Motor neuron (in vitro differentiated cells): ENCODE measurements around the gene PRDX3. TPM values are rescaled to one million over a fixed set of nuclear protein-coding genes. Genes with fewer than 3 reads are reported as not detected.

Experiments
- ATAC-seq, 8 experiments: fragments of 200-7000 bp; cut with Tn5 transposase; replicated peaks in 6 of 8; 2 replicates each; pipeline ENCODE4 v1.8.0; 2021; ENCODE audit warnings: mild to moderate bottlenecking in 8 of 8, moderate library complexity in 8 of 8
- H3K27ac ChIP-seq, 2 donors: fragments of 250-450 bp; sonication (Bioruptor Pico); 2 replicates each; pipeline ENCODE4 v1.9.0; 2021; ENCODE audit warnings: antibody characterized with exemption in 2 of 2, mild to moderate bottlenecking in 2 of 2, moderate library complexity in 1 of 2
- H3K4me1 ChIP-seq, 2 donors: fragments of 250-450 bp; sonication (Bioruptor Pico); replicated peaks in 1 of 2; 2 replicates each; pipeline ENCODE4 v1.6.1; 2021; ENCODE audit warnings: antibody characterized with exemption in 2 of 2, mild to moderate bottlenecking in 2 of 2, moderate library complexity in 1 of 2
- H3K4me3 ChIP-seq, 5 donors: fragments of 250-450 bp; sonication (Bioruptor Pico); 2 replicates each; pipeline ENCODE4 v1.9.0; 2021; ENCODE audit warnings: antibody characterized with exemption in 5 of 5, mild to moderate bottlenecking in 5 of 5, moderate library complexity in 4 of 5
- WGBS, 10 experiments: fragments of 450-650 bp; shearing (Covaris generic); methylation state at CpG; one replicate each; pipeline ENCODE4 v1.0.0; 2022; 5-methylcytosine and 5-hydroxymethylcytosine counted together
- in situ Hi-C, 9 experiments: fragments of 400-800 bp; cut with MboI; loops; one replicate each; pipeline ENCODE4 v1.15.0; 2021; ENCODE audit warnings: low sequenced_read_pairs in 9 of 9, low pct_unique_long_range_greater_than_20kb in 2 of 9; ENCODE audit not compliant: unreplicated experiment in 9 of 9
- total RNA-seq, 8 experiments: library from RNA; unstranded; fragments of 300-600 nt; gene quantifications; 2 replicates each; pipeline versions ENCODE4 v1.2.3 to v1.2.4, GENCODE V29; 2022

The PRDX3 gene
- 100 to 1,000 TPM in 5 of 8 experiments, 10 to 100 TPM in 3; 78.5 to 191 (median 129) TPM for total RNA-seq

DNA sequence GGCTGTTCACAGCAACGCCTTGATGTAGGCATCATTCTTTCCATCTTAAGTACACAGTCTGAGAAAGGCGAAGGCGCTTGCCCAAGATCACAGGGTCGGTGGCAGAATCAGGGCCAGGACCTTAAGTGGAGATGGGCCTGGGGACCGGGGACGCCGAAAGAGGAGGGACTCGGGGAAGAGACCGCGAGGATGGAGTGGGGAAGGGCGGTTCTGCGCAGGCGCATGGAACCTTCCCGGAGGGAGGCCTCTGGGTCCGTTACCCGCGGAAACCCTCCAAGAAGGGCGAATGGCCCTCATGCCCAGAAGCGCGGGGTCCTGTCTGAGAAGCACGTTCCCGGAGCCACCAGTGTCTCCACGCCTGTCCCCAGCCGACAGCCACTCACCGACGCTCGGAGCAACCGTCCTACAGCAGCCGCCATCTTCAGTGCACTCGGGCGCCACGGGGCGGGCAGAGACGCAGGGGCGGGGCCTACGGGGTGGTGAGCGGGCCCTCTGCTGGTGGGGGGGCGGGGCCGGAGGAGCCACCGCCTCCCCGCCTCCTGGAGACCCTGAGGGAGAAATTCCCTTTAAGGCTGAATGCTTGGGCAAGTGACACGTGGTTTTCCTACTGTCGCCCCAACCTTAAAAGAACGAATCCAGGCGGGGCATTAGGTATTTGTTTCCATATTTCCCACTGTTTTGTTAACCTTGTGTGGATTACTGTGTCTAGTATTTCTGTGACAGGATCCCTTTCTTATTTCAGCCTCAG is at the start of gene PRDX3:
Gene PRDX3, minus strand, starts transcription at position 441 of the 748 bp plus-strand sequence. Its CDS starts 22 bp downstream, at position 419.
- peak within 1 kb of the TSS; percentile 83 to 100 (median 98) for H3K4me3 ChIP-seq
- H3K4me1 ChIP-seq, result peaks cover 6 to 7% of the 10 kb centered on the region in 2 donors
- peak within 1 kb of the TSS; percentile 97 to 99 for H3K27ac ChIP-seq
- in situ Hi-C loops, result loop anchor here in 3 of 9 experiments (25.0 kb wide), 2 partner anchors 234 to 684 kb away; partner anchors contain the start of gene MCMBP (in 2 of the 3)
- 0 to 3% (median 0%) methylated on average over 3 to 8 of the region's 45 CpGs; no CpG with 5 or more reads in 4 of the 10 experiments for WGBS, 10 experiments
- peak; percentile 95 to 98 (median 96) for ATAC-seq

DNA sequence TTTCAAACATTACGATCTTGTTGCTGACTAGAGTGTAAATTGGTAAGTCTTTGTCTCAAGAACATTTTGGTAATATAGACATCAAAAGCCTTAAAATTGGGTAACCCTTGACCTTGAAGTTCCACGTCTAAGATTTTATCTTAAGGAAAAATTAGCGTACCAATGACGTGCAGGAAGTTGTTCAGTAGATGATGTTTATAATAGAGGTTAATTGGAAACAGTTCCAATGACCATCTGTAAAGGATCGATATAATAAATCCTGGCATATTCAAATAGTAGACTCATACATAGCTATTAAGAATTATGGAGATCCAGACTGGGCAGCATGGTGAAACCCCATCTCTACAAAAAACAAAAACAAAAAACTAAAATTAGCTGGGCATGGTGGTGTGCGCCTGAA is 49.2 kb upstream of the PRDX3 start:
- no peak for ATAC-seq
- Histone ChIP-seq H3K4me3 (no peak overlapping the region), H3K4me1 (no peaks in the 10 kb centered on the region), H3K27ac (no peak overlapping the region)
- in situ Hi-C loops, result no loop called here
- WGBS, 10 experiments, result 83 to 100% (median 95%) methylated on average over 2 to 6 of the region's 6 CpGs

DNA sequence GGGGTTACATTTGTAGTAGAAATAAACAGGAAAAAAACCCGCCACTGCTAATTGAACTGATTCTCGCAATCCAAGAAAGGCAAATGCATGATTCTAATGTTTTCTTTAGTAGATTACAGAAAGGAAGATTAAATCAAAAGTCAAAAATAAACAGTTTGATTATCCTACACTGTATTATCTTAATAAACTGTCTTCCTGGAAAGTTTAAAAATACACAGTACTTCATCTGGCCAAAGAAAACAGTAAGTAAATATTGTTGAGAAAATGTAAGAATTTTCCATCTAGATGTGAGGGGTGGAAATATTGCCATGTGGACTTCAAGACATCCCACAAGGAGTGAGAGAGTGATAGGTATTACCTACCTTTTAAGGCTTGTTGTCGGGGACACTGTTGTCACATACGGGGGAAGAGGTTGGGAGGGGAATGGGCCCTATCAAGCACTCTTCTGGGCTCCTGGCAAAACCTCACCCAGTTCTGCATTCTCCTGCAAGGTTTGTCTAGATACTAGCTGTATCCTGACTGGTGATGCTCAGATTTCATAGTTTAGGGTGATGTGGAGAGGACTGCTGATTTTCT is 46.6 kb upstream of the PRDX3 start:
- 86 to 100% (median 96%) methylated on average over 1 to 4 of the region's 4 CpGs for WGBS, 10 experiments
- Histone ChIP-seq H3K27ac (no peak overlapping the region), H3K4me3 (no peak overlapping the region), H3K4me1 (peaks cover 3 to 4% of the 10 kb centered on the region in 2 donors)
- ATAC-seq, result no peak
- in situ Hi-C loops, result no loop called here

DNA sequence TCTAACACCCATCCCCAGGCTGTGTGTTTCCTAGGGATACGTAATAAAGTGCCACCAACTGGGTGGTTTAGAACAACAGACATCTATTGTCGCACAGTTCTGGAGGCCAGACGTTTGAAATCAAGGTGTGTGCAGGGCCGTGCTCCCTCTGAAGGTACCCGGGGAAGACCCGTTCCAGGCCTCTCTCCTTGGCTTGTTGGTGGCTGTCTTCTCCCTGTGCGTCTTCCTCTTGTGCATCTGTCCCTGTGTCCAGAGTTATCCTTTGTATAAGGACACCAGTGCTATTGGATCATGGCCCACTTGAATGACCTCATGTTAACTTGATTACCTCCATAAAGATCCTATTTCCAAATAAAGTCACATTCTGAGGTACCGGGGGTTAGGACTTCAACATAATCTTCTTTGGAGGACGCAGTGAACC is 44.4 kb upstream of the PRDX3 start:
- Histone ChIP-seq H3K4me3 (no peak overlapping the region), H3K27ac (no peak overlapping the region), H3K4me1 (peaks cover 3 to 4% of the 10 kb centered on the region in 2 donors)
- WGBS, 10 experiments, result 80 to 93% (median 87%) methylated on average over 1 to 6 of the region's 9 CpGs; no CpG with 5 or more reads in 2 of the 10 experiments
- in situ Hi-C loops, result loop anchor here in 7 of 9 experiments (25.0 kb wide), 2 partner anchors 189 to 214 kb away; no protein-coding TSS in a partner anchor
- ATAC-seq, result peak in 1 of 8 experiments; percentile 49

DNA sequence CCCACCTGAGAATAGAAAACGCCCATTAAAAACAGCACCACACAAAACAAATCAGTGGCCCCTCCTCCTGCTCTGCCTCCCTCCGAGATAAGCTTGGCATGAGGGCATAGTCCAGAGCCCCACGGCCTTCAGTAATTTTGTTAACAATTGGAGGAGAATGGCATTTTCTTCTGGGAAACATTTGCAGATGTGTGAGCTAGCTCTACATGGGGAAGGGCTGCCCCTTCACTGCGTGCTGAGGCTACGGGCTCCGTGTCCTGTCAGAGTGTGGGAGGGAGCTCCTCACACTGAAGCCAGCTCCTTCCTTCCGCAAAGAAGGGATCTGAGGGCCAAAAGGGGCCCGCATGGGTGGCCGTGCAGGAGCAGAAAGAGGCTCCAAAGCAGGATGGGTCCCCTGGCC is 43.9 kb upstream of the PRDX3 start:
- peak in 1 of 8 experiments; percentile 57 for ATAC-seq
- Histone ChIP-seq H3K4me3 (no peak overlapping the region), H3K4me1 (peaks cover 3 to 4% of the 10 kb centered on the region in 2 donors), H3K27ac (no peak overlapping the region)
- WGBS, 10 experiments, result 33 to 67% (median 45%) methylated on average over 1 to 4 of the region's 9 CpGs; no CpG with 5 or more reads in 4 of the 10 experiments
- in situ Hi-C loops, result loop anchor here in 7 of 9 experiments (25.0 kb wide), 2 partner anchors 190 to 215 kb away; no protein-coding TSS in a partner anchor

DNA sequence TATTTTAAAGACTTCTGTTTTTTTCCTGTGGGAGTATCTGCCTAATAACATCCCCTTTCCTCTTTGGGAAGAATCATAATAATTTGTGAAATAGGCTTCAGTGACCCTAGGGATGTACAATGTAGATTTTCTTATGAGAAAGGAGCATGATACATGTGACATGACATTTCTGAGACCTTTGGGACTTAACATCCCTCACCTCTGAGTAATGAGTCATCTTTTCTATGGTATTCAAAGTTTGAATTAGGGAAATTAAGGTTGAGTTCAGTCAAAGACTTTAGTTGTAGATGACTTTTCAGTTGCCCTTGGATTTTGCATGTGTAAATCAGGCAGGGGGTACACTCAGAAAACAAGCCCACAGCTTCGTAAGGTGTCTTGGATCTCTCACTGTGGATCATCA is 43.1 kb upstream of the PRDX3 start:
- in situ Hi-C loops, result loop anchor here in 7 of 9 experiments (25.0 kb wide), 2 partner anchors 191 to 216 kb away; no protein-coding TSS in a partner anchor
- peaks cover 3 to 4% of the 10 kb centered on the region in 2 donors for H3K4me1 ChIP-seq
- no peak overlapping the region for H3K27ac ChIP-seq
- 100% methylated on average over 1 of the region's 1 CpG; no CpG with 5 or more reads in 7 of the 10 experiments for WGBS, 10 experiments
- H3K4me3 ChIP-seq, result no peak overlapping the region
- peak in 3 of 8 experiments; percentile 20 to 38 (median 22) for ATAC-seq

DNA sequence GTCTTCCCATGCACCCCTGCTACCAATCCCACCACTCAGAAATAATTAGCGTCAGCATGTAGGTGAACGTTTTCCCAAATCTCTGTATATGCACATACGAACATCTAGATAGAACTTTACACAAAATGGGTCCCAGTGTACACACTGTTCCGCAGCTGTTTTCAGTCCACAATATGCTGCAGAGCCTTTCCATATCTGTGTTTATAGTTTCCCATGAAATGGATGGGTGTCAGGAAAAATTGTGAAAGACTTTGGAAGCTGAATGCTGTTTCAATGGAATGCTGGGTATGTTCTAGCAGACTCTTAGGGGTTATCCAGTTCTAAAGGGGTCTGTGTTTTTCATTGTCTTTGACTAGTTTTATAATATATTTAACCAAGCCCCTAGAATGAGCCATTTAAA is 42.6 kb upstream of the PRDX3 start:
- H3K4me1 ChIP-seq, result peaks cover 3 to 4% of the 10 kb centered on the region in 2 donors
- WGBS, 10 experiments, result 50 to 100% (median 72%) methylated on average over 1 to 2 of the region's 4 CpGs; no CpG with 5 or more reads in 3 of the 10 experiments
- in situ Hi-C loops, result loop anchor here in 7 of 9 experiments (25.0 kb wide), 2 partner anchors 191 to 216 kb away; no protein-coding TSS in a partner anchor
- no peak overlapping the region for H3K27ac ChIP-seq
- no peak overlapping the region for H3K4me3 ChIP-seq
- ATAC-seq, result no peak

DNA sequence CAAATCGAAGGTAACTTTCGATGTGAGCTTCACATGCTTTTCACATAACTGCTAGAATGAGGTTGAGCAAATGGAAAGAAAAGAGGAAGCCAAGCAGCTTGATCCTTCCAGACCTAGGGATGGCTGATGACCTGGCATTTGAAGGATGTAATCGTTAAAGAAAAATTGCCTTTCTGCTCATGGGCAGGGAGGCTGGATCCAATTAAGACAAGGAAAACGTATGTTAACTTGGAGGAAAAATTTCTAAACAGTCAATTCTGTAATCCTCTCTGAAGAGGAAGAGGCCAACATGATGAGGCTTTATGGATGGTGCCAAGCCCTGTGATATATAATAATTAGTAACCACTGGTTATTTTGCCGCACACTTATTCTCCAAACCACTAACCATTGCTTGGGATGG is 41.3 kb upstream of the PRDX3 start:
- 5 to 100% (median 87%) methylated on average over 2 to 5 of the region's 5 CpGs; no CpG with 5 or more reads in 1 of the 10 experiments for WGBS, 10 experiments
- ATAC-seq, result no peak
- in situ Hi-C loops, result loop anchor here in 7 of 9 experiments (25.0 kb wide), 2 partner anchors 192 to 217 kb away; no protein-coding TSS in a partner anchor
- no peak overlapping the region for H3K4me3 ChIP-seq
- peaks cover 3 to 4% of the 10 kb centered on the region in 2 donors for H3K4me1 ChIP-seq
- H3K27ac ChIP-seq, result no peak overlapping the region

DNA sequence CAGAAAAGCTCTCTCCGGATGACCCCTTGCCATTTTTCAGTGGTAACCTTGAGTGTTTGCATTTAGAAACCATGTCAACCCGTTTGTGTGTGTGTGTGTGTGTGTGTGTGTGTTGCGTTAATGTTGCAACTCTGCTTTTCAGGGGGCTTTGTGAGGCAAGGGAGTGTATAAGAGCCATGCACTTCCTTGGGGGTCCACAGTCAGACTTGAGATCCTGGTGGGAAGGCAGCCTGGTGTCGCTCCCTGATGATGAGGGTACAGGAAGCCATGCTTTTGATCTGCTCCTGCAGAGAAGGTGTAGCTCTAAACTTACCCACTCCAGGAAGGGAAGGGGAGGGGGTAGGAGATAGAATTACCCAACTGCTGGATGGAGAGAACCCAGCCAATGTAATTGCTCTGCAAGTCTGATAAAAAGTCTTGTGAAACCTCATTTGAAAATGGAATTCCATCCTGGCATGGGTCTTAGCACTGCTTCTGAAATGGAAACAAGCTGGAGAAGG is 39.4 kb upstream of the PRDX3 start:
- ATAC-seq, result peak in 2 of 8 experiments; percentile 29 to 59
- H3K27ac ChIP-seq, result no peak overlapping the region
- in situ Hi-C loops, result loop anchor here in 7 of 9 experiments (25.0 kb wide), 2 partner anchors 194 to 219 kb away; no protein-coding TSS in a partner anchor
- no peak overlapping the region for H3K4me3 ChIP-seq
- peaks cover 3 to 4% of the 10 kb centered on the region in 2 donors for H3K4me1 ChIP-seq
- WGBS, 10 experiments, result 100% methylated on average over 1 of the region's 4 CpGs; no CpG with 5 or more reads in 9 of the 10 experiments

DNA sequence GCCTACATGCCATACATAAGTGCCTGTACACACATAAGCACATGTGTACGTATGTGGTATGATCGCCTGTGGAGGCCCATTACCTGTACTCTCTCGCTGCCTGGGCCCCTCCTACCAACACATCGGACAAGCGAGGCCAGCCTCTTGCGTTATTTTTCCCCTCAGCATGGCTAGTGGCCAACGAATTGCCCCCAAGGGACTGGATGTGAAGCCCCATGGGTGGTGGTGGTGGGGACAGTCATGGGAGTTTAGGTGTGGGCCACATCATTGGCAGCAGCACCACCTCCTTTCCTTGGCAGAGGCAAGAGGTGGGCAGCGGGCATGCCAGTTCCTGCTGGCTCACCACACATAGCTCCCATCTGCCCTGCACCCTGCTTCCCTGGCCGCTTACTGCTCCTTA is 38.8 kb upstream of the PRDX3 start:
- in situ Hi-C loops, result loop anchor here in 7 of 9 experiments (25.0 kb wide), 2 partner anchors 195 to 220 kb away; no protein-coding TSS in a partner anchor
- H3K27ac ChIP-seq, result no peak overlapping the region
- peaks cover 3 to 4% of the 10 kb centered on the region in 2 donors for H3K4me1 ChIP-seq
- ATAC-seq, result no peak
- WGBS, 10 experiments, result 80 to 100% (median 90%) methylated on average over 1 to 8 of the region's 9 CpGs; no CpG with 5 or more reads in 4 of the 10 experiments
- H3K4me3 ChIP-seq, result no peak overlapping the region

DNA sequence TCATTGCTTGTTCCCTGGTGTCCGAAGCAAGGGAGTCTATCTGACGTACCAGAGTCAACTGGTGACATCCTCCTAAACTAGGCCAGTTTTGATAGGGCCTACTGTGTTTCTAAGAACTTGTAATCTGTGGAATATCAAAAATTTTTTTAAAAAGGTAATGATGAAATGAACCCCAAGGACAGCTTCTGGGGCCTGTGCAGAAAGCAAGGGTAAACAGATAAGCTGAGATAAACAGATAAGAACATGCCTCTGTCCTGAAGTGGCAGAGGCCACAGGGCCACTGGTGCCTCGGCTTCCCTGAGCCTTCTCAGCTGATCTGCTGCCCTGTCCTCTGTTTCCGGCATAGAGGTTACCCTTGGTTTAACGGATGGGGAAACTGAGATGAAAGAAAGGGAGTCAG is 37.5 kb upstream of the PRDX3 start:
- Histone ChIP-seq H3K4me3 (no peak overlapping the region), H3K27ac (no peak overlapping the region), H3K4me1 (peaks cover 10 to 12% of the 10 kb centered on the region in 2 donors)
- in situ Hi-C loops, result loop anchor here in 7 of 9 experiments (25.0 kb wide), 2 partner anchors 196 to 221 kb away; no protein-coding TSS in a partner anchor
- no peak for ATAC-seq
- WGBS, 10 experiments, result 77 to 100% (median 94%) methylated on average over 1 to 4 of the region's 5 CpGs; no CpG with 5 or more reads in 1 of the 10 experiments

DNA sequence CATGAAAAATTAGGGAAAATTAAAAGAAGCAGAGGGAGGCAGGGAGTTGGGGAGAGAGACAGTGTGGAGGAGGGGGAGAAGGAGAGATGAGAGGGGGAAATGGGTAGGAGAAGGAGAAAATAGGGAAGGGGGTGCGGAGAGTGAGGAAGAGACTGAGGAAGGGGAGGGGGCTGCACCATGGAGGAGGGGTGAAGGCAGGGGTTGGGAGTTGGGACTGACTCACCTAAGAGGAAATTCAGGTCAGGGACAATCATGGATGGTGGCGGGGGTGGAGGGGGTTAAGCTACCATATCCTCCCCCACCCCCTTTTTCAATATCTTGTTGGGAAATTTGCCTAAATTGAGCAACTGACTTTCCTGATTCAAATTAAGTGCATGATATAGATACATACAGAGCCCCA is 36.8 kb upstream of the PRDX3 start:
- H3K4me3 ChIP-seq, result no peak overlapping the region
- ATAC-seq, result no peak
- in situ Hi-C loops, result loop anchor here in 7 of 9 experiments (25.0 kb wide), 2 partner anchors 197 to 222 kb away; no protein-coding TSS in a partner anchor
- no peak overlapping the region for H3K27ac ChIP-seq
- H3K4me1 ChIP-seq, result peaks cover 10 to 16% of the 10 kb centered on the region in 2 donors
- WGBS, 10 experiments, result 100% methylated on average over 1 of the region's 2 CpGs; no CpG with 5 or more reads in 9 of the 10 experiments
